ENCODE data around the gene TMEM100.

TMEM100 gene

DNA sequence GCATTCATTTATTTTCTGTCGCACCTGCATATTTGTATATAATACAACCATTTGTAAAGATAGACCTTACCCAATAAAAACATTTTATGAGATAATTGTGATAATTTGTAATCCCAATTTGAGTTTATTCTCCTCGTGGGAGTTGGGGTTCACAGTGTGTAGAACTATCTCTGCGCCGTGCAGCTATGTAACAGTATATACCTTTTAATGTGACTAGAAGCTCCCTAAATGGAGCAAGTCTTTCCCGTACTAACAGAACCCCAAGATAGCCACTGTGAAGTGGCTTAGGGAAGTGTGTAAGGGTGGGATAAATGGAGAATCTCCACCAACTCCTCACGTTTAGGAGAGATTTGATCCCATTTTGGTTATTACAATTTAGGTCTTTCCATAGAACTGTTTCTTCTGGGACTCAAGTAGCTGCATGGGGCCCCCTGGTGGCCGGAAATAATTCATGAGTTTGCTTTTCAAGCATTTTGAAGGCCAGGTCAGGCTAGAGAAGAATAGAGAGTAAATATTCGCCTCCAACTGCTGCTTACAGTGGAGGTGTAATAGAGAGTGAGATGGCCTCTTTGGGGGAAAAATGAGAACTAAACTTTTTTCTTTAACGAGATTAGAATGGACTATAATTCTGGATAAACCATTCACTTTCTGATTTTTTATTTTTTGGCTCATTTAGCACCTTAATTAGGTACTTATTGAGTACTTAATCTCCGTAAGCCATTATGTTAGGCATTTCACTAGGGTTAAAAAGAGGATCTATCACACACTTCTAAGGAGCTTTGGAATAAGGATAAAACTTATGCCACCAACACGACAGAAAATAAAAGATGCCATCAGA, 4.5 kb downstream of the TMEM100 start:
- peak; percentile 66 to 72 for DNase-seq

DNA sequence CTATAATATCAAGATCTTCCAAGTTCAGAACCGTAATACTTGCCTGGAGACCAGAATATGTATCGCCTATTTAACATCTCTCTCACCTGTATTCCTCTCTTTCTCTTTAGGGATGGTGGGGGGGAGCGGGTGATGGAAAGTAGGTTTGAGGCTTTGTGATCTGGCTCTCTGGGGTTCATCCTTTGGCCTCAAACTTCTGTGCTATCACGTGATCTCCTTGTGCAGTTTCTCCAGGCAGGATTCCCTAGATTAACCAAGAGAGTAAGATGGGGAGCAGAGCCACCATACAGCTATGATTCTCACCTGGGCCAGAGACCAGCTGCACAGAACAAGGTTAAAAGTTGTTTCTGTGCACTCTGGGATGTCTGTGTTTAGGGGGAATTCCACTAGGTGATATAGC, 5.2 kb downstream of the TMEM100 start:
- DNase-seq: no peak

DNA sequence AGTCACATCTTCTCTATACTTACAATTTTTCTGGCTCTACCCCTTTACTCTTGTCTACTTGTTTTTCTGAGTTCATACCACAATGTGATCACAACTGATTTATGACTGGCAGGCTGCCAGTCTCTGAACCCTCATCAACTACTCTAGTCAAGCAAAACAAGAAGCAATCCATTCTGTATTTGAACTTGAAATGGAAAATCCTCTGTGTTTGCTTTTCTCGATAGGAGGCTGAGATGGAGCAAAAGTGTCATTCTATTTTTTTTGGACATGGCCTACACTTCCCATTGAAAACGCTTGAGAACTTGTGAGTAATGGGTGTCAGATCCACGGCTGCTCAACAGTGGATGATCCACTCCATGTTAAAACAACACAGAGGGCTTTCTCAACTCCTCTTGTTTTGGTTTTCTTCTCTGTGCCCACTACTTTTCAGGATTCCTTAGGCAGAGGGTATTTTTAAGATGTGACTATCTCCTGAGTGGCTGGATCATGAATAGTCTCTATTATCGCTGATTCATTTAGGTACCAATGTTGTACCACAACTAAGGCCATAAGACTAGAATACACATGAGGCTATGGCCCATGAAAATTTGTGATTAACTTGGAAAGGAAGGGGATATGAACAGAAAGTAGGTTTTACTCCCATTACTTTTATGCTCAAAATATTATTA, 11.7 kb downstream of the TMEM100 start:
- no peak for DNase-seq

DNA sequence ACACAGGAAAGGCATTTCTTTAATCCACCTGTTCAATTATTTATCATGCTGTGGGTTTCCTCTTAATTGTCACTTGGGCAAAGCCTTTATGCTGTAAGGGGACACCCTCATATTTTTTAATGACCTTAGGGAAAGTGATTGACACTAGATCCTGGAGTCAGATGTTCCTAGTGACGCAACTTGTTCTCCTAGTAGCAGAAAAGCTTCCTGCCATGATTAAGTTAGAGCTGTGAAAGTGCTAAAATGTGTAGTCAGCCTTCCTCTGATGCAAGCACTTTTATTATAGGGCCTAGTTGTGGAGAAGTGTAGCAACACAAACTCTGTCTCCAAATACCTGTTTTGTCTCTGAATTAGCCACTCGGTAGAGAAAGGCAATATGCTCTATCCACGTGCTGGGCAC, 12.3 kb downstream of the TMEM100 start:
- no peak for DNase-seq

GRCh38 chr17:55709984-55710383, 12.7 kb downstream of the TMEM100 start:
- no peak for DNase-seq

DNA sequence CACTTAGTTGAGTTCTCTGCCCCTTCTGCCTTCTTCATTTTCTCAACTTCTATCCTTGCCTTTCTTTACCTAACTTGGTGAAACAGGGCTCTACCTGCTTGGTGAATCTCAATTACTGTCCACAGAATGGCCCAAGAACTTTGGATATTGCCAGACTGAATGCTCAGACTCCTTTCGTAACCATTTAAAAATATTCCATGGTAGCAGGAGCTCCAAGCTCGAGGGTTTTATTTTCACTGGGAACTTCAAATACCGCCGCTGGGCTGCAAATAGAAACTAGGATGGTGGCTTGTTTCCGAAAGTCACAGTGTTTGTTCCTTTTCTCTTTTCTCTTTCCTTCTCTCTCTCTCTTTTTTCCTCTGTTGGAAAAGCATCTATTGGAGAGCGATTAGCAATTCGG, 13.2 kb downstream of the TMEM100 start:
- DNase-seq: no peak

DNA sequence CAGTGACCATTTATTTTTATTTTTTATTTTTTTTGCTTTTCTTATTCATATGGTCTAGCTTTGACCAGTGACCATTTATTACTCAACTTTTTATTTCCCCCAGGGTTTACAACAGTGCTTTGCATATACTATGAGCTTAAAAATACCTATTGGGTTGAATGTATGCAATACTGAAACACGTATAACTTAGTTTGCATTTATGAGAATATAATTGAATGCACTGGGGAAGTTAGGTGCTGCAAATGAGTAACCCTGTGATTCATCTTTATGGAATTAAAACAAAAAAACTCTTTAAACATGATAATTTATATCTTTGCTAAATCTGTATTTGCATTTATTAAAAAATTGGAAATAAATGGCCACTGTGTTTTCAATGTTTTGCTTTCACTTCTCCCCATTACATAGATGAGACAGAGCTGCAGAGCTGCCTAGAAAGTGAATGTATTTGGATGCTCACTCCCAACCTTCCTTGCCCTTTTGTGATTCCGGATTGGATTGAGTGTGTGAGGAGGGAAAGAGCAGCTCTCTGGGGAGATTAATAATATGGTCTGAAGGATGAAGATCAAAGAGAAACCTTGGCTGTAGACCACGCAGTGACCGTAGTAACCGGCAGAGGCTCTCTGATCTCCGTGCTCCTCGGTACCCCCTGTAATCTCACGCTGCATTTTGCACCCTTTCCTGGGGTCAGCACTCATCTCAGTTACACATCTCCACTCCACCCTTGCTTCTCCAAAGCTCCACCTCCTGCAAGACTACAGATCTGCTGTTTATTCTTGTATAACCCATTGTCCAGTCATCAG, 14.3 kb downstream of the TMEM100 start:
- no peak for DNase-seq

DNA sequence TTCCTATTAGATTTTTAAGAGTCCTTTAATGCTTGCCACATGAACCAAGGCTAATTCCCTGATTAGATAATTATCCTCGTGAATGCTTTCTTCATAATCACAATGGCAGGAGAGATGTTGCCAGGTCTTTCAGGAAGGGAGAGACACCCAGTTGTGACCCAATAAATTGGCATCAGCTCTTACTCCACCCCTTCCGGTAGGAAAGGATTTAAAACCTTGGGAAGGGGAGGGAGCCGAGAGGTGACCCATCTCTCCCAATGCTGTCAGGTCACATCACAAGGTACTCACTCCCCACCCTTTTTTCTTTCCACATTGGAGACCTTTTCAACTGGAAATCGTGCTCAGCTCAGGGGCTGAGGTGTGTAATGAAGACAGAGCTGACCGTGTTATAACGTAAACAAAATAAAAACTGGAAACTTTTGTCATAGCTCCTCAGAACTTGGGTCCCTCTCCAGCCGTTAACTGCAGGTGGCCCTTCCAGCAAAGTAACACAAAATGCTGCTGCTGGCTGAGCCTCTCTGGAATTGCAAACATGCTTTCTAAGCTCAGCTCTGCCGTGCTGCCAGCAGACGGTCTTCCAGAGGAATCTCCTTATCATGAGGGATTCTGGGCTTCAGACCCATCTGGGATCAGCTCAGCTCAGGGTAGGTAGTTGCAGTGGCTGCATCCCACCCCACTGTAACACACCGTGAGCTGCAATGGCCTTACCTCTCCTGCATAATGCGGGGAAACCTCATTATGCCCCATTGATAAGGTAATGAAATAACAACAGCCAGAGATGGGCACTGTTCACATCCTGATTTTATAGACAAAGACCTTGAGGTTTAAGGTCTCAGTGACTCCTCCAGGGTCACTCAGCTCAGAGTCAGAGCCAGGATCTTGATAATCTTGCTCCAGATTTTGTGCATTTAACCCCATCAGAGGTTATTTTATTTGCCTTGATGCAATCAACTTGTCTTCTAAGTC, 15.6 kb downstream of the TMEM100 start:
- no peak for DNase-seq

DNA sequence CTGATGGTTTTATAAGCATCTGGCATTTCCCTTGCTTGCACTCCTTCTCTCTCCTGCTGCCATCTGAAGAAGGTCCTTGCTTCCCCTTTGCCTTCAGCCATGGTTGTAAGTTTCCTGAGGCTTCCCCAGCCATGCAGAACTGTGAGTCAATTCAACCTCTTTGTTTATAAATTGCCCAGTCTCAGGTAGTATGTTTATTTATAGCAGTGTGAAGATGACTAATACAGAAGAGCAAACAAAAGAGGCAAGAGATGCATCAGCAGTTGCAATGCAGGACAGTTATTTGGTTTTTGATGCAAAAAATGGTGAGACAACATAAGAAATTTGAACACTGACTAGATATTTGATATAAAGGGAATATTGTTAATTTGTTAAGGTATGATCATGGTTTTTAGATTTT, 16.8 kb downstream of the TMEM100 start:
- no peak for DNase-seq

DNA sequence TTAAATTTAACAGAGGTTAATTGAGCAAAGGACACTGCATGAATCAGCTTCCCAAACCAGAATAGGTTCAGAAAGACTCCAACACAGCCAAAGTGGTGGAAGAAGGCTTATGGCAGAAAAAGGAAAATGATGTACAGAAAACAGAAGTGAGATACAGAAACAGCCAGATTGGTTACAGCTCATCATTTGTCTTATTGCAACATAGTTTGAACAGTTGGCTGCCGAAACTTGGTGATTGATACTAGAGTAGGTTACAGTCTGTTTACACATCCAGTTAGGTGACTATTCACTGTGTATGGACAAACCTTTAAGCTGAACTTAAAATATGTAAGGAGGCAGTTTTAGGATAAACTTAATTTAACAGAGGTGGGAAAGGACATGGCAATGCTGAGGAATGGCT, 18.3 kb downstream of the TMEM100 start:
- no peak for DNase-seq

- DNase-seq: no peak
These were observed 20.5 kb downstream of the TMEM100 start for GRCh38 chr17:55702150-55702549.

DNA sequence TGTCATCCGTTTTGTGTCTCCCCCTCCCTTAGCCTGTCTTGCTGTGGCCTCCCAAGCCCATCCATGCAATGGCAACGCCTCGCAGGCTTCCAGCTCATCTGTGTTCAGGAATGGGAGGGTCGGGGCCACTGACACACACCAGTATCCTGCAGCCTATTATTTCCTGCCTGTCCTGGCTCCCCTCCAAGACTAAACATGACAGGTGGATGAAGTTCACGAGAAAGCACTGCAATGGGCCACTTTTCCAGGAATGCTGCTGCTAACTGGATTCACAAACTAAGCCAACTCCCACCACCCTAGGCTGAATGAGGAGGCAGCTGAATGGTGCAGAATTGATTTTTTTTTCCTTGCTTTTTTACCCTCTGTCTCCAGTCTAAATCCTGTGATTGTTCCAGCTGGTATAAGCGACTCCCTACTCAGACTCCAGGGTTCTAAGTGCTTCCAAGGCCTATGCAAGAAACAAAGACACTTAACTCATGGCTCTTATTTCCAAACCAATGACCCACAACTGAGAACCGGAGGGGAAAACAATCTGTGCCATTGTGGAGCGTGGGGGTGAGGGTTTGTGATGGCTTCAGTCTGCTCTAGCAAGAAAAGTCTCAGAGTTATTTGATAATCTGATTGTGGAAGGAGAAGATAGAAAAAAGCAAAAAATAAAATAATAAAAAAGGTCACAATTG, 23.3 kb downstream of the TMEM100 start:
- DNase-seq: no peak

DNA sequence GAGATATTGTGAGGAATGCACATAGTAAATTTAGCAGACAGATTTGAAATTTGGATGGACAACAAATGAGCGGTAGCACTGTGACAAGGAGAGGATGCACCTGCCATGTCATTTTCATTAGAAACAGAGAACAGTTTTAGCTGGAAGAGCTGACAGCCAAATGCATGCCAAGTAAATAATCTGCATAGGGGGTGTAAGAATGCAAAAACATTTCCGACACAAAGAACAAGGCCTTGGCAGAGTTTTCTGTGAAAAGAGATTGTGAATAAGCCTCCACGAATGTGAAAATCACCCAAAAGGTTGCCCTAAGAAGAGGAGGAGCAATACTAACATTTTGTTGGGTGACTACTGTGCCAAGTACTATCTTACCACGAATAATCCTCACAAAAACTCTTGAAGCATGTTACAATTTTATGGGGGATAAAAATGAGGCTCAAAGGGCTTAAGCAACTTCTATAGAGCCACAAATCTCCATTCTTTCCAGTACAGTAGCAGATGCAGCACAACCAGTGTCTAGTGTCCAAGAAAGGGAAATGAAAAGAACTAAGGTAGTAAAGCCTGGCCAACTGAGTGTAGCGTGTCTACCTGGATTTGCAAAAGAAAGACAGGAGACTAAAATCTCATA, 28.3 kb downstream of the TMEM100 start:
- no peak for DNase-seq

- peak; percentile 4 to 24 for DNase-seq
These were observed 29.1 kb downstream of the TMEM100 start for GRCh38 chr17:55693254-55694216.

DNA sequence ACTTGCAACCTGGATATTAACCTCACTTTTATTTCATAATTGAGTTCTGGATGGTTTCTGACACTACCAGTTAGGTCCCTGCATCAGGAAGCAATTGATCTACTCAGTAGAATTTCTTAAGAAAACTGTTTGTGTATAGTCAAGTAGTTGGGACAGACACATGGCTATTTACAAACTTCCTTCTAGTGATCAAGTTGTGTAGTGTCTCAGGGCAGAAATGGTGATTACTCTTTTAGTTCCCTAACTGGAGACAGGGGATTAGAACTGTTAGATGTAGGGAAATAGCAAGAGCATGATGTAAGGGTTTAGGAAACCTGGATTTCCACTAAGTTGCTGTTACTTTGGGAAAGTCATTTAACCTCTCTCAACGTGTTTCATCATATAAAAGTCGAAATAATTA, 30.4 kb downstream of the TMEM100 start:
- no peak for DNase-seq

DNA sequence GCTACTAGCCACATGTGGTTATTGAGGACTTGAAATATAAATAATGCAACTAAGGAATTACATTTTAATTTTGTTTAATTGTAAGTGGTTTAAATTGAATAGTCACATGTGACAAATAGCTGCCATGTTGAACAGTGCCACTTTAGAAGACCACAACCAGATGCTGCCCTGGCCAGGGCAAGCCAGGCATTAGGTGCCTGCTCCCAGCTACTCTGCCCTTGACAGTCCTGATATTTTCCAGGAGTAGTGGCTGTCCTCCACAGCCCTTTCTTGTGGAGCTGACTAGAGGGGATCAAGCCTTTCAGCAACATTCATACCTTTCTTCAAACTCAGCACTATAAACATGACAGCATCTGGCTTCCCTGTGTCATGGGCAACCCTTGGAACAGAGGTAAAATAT, 31.0 kb downstream of the TMEM100 start:
- no peak for DNase-seq

DNA sequence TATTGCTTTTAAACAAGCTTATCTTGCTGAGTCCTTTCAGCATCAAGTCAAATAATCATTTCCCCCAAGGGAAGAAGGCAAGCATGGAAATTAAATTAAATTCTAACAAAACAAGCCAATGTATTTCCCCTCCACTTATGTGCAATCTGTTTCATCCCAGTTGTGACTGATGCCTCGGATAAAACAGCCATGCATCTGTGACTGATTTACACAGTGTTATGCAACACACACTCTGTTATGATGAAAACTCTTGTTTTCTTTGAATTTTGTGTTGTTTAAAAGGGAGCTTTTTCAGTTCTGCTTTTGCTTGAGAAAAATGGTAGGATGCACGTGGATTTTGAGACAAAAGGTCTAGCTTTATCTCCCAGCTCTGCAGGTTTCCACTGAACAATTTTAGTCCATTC, 32.6 kb downstream of the TMEM100 start:
- DNase-seq: no peak

DNA sequence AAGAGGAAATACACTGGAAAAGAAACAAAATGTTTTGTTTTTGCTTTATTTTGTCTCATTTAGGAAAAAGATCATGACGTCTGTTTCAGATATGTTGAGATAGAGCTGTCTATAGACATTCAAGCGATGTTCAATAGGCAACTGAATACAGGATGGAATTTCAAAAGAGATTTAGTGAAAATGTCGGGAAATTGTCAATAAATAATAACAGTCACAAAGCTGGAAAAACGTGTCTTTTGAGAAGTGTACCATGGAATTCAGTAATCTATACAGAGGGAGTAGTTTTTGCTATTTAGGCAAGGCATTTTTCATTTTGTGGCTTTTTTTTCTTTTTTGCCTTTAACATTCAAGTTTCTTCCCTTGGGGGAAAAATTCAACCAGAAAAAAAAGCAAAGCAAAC, 33.0 kb downstream of the TMEM100 start:
- DNase-seq: no peak

DNA sequence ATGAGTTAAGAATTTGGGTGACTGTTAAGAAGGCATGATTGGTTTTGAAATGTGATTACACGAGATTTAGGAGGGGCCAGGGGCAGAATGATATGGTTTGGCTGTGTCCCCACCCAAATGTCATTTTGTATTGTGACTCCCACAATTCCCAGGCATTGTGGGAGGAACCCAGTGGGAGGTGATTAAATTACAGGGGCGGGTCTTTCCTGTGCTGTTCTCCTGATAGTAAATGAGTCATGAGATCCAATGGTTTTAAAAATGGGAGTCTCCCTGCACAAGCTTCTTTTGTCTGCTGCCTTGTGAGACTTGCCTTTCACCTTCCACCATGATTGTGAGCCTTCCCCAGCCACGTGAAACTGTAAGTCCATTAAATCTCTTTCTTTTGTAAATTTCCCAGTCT, 34.6 kb downstream of the TMEM100 start:
- DNase-seq: no peak

DNA sequence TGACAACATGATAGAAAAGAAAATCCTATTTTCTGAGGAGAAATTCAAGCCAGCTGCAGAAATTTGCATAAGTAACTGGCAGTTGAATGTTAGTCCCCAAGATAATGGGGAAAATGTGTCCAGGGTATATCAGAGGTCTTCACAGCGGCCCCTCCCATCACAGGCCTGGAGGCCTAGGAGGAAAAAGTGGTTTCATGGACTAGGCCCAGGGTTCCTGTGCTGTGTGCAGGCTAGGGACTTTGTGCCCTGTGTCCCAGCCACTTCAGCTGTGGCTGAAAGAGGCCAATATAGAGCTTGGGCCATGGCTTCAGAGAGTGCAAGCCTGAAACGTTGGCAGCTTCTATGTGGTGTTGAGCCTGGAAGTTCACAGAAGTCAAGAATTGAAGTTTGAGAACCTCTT, 35.6 kb downstream of the TMEM100 start:
- DNase-seq: no peak

Measured in AML-193 (cell line).